ENCODE data around the gene STRN3. TPM values are rescaled to one million over a fixed set of nuclear protein-coding genes. Genes with fewer than 3 reads are reported as not detected.

Gene STRN3
- total RNA-seq, 1 donor from 2014 or later = 58.1 TPM

GRCh38 chr14:30884901-30885300 lies 141.3 kb downstream of the STRN3 start:
- Mint-ChIP-seq H3K27me3 (ENCODE audit: low read depth) (no peaks in the 10 kb centered on the region), H3K9me3 (no peaks in the 10 kb centered on the region), H3K36me3 (no peaks in the 10 kb centered on the region), H3K4me1 (no peaks in the 10 kb centered on the region), H3K27ac (no peak overlapping the region), H3K4me3 (no peak overlapping the region)
- no peak for DNase-seq (ENCODE audit: low spot score in 2 of 2, unreplicated experiment in 2 of 2)
- TF ChIP-seq CTCF (IDR thresholded peaks at IDR 0.05; ENCODE audit: unreplicated experiment) = no peak

- Mint-ChIP-seq H3K27ac (no peak overlapping the region), H3K4me3 (no peak overlapping the region), H3K4me1 (no peaks in the 10 kb centered on the region), H3K27me3 (ENCODE audit: low read depth) (peaks cover 1% of the 10 kb centered on the region), H3K9me3 (no peaks in the 10 kb centered on the region), H3K36me3 (no peaks in the 10 kb centered on the region)
- no peak for DNase-seq (ENCODE audit: low spot score in 2 of 2, unreplicated experiment in 2 of 2)
- no peak for TF ChIP-seq CTCF (IDR thresholded peaks at IDR 0.05; ENCODE audit: unreplicated experiment)
Observed at GRCh38 chr14:30883508-30884294, 142.5 kb downstream of the STRN3 start.

GRCh38 chr14:30882431-30882830 lies 143.7 kb downstream of the STRN3 start:
- Mint-ChIP-seq H3K27me3 (ENCODE audit: low read depth) (peaks cover 14% of the 10 kb centered on the region), H3K4me1 (no peaks in the 10 kb centered on the region), H3K27ac (no peak overlapping the region), H3K9me3 (no peaks in the 10 kb centered on the region), H3K36me3 (no peaks in the 10 kb centered on the region), H3K4me3 (no peak overlapping the region)
- TF ChIP-seq CTCF (IDR thresholded peaks at IDR 0.05; ENCODE audit: unreplicated experiment) = no peak
- no peak for DNase-seq (ENCODE audit: low spot score in 2 of 2, unreplicated experiment in 2 of 2)

GRCh38 chr14:30876692-30877091 lies 149.5 kb downstream of the STRN3 start:
- Mint-ChIP-seq H3K9me3 (no peaks in the 10 kb centered on the region), H3K27me3 (ENCODE audit: low read depth) (peaks cover 60% of the 10 kb centered on the region), H3K4me1 (peaks cover 5% of the 10 kb centered on the region), H3K27ac (no peak overlapping the region), H3K4me3 (no peak overlapping the region), H3K36me3 (no peaks in the 10 kb centered on the region)
- no peak for DNase-seq (ENCODE audit: low spot score in 2 of 2, unreplicated experiment in 2 of 2)
- no peak for TF ChIP-seq CTCF (IDR thresholded peaks at IDR 0.05; ENCODE audit: unreplicated experiment)

GRCh38 chr14:30875788-30876053 lies 150.5 kb downstream of the STRN3 start:
- H3K4me1 Mint-ChIP-seq = peaks cover 5% of the 10 kb centered on the region
- H3K27ac Mint-ChIP-seq = no peak overlapping the region
- peak overlapping the region; percentile 73 for H3K4me3 Mint-ChIP-seq
- no peaks in the 10 kb centered on the region for H3K36me3 Mint-ChIP-seq
- peaks cover 68% of the 10 kb centered on the region for H3K27me3 Mint-ChIP-seq (ENCODE audit: low read depth)
- H3K9me3 Mint-ChIP-seq = no peaks in the 10 kb centered on the region
- no peak for TF ChIP-seq CTCF (IDR thresholded peaks at IDR 0.05; ENCODE audit: unreplicated experiment)
- DNase-seq (ENCODE audit: low spot score in 2 of 2, unreplicated experiment in 2 of 2) = no peak

Measured in mesothelial cell of epicardium (in vitro differentiated cells).